PC-3 (cell line): ENCODE results near the gene YPEL3. TPM values are rescaled to one million over a fixed set of nuclear protein-coding genes. Genes with fewer than 3 reads are reported as not detected.

ENCODE experiments used
- ATAC-seq: fragments of 200-7000 bp; cut with Tn5 transposase; 2 replicates; pipeline ENCODE4 v1.9.1; 2020; ENCODE audit warnings: mild to moderate bottlenecking, moderate library complexity
- BruUV-seq: library from RNA; stranded (reverse); fragments of 400-500 nt; replicated peaks from 2 replicates; lab custom pipeline; 2021; lab: Mats Ljungman, UMichigan
- CTCF ChIA-PET: fragments of 300-600 bp; sonication (Branson Sonifier 250); formaldehyde crosslinking; loops from one replicate; lab custom pipeline; 2022; ENCODE audit warnings: antibody characterized with exemption; lab: Charles Lee
- POLR2A ChIA-PET: fragments of 300-600 bp; sonication (Branson Sonifier 250); formaldehyde crosslinking; loops from one replicate; lab custom pipeline; 2022; ENCODE audit warnings: antibody characterized with exemption; ENCODE audit not compliant: unreplicated experiment; lab: Charles Lee
- DNase-seq: peaks from one replicate; pipeline ENCODE4 v3.0.0-alpha.2; 2015
- H2AFZ ChIP-seq: fragments of 300-600 bp; sonication (generic); 2 replicates; pipeline ENCODE4 v1.6.0; 2016; ENCODE audit warnings: antibody characterized with exemption, low read length
- H3F3A ChIP-seq: fragments of 300-600 bp; sonication (generic); one replicate; pipeline ENCODE4 v1.6.0; 2017; ENCODE audit warnings: antibody characterized with exemption, low read length, control low read depth, mild to moderate bottlenecking; ENCODE audit not compliant: unreplicated experiment
- H3K27ac ChIP-seq: fragments of 300-600 bp; sonication (generic); 2 replicates; pipeline ENCODE4 v1.5.1; 2016; ENCODE audit warnings: mild to moderate bottlenecking, low read length
- H3K27me3 ChIP-seq: fragments of 300-600 bp; sonication (generic); 2 replicates; pipeline ENCODE4 v1.6.1; 2016; ENCODE audit warnings: low read length, mixed read lengths
- H3K36me3 ChIP-seq: fragments of 300-600 bp; sonication (generic); 2 replicates; pipeline ENCODE4 v1.6.1; 2016; ENCODE audit warnings: low read depth, mixed run types, low read length, mixed read lengths
- H3K4me1 ChIP-seq: fragments of 300-600 bp; sonication (generic); 2 replicates; pipeline ENCODE4 v1.5.1; 2016; ENCODE audit warnings: low read length; ENCODE audit not compliant: insufficient read depth
- H3K4me2 ChIP-seq: fragments of 300-600 bp; sonication (generic); 2 replicates; pipeline ENCODE4 v1.6.0; 2016; ENCODE audit warnings: low read length
- H3K4me3 ChIP-seq: fragments of 300-600 bp; sonication (generic); 2 replicates; pipeline ENCODE4 v1.5.1; 2016; ENCODE audit warnings: mild to moderate bottlenecking, low read length, mixed read lengths
- H3K79me2 ChIP-seq: fragments of 300-600 bp; sonication (generic); 2 replicates; pipeline ENCODE4 v1.6.1; 2017; ENCODE audit warnings: low read length, mixed read lengths
- H3K9ac ChIP-seq: fragments of 300-600 bp; sonication (generic); 2 replicates; pipeline ENCODE4 v1.6.0; 2016; ENCODE audit warnings: mild to moderate bottlenecking, low read length
- H3K9me2 ChIP-seq: fragments of 300-600 bp; sonication (generic); replicated peaks from 2 replicates; pipeline ENCODE4 v1.6.1; 2016; ENCODE audit warnings: mixed run types, low read length, mixed read lengths
- H3K9me3 ChIP-seq: fragments of 300-600 bp; sonication (generic); 2 replicates; pipeline ENCODE4 v1.6.1; 2016; ENCODE audit warnings: low read length, mixed read lengths
- H4K20me1 ChIP-seq: fragments of 300-600 bp; sonication (generic); 2 replicates; pipeline ENCODE4 v1.6.1; 2016; ENCODE audit warnings: low read length, mixed read lengths
- EZH2 ChIP-seq: fragments of 300-600 bp; sonication (generic); IDR thresholded peaks from one replicate; pipeline ENCODE4 v1.6.1; 2017; ENCODE audit warnings: antibody characterized with exemption, mild to moderate bottlenecking, low read length; ENCODE audit not compliant: unreplicated experiment
- EZH2phosphoT487 ChIP-seq: fragments of 300-600 bp; sonication (generic); IDR thresholded peaks from 2 replicates; pipeline ENCODE4 v1.6.1; 2018; ENCODE audit warnings: mild to moderate bottlenecking, antibody characterized with exemption, low read length, borderline replicate concordance
- intact Hi-C: fragments of 100-400 bp; cut with micrococcal nuclease; formaldehyde crosslinking; loops from 2 replicates; pipeline ENCODE4 v1.9.0; 2023
- total RNA-seq: library from RNA; depleted of rRNA; stranded (reverse); fragments of >200 nt; gene quantifications from 2 replicates; pipeline ENCODE4 v1.2.3, GENCODE V29; 2014
- TF ChIP-seq, protein P1 (sequence below): fragments of 300-600 bp; sonication (generic); conservative IDR thresholded peaks from 2 replicates; pipeline ENCODE4 v1.5.1; 2017; ENCODE audit warnings: antibody characterized with exemption, low read depth, mild to moderate bottlenecking, low read length

The YPEL3 gene
- total RNA-seq, 1 experiment from 2014 or later, result 7.7 TPM

DNA sequence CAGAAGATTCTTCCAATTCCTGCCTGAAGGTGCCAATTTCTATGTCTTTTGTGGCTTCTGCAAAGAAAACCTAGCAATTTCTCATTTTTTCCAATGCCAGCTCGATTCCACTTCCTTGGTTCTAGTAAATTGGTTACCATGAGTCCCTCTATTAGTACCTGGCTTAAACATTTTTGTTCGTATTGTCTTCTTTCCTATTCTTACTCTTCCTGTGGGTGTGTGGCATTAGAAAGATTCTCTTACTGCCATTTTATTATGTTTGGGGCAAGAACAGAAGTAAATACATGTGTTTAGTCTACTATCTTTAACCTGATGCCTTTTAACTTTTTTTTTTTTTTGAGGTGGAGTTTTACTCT lies 47.3 kb upstream of the YPEL3 start:
- Histone ChIP-seq H3K4me2 (no peak overlapping the region), H3F3A (no peaks in the 10 kb centered on the region), H3K4me1 (no peaks in the 10 kb centered on the region), H4K20me1 (no peaks in the 10 kb centered on the region), H3K9me3 (no peaks in the 10 kb centered on the region), H3K36me3 (no peaks in the 10 kb centered on the region), H3K4me3 (no peak overlapping the region), H3K27ac (no peak overlapping the region), H3K9ac (no peak overlapping the region), H3K79me2 (no peaks in the 10 kb centered on the region), H3K9me2 (no peaks in the 10 kb centered on the region), H2AFZ (no peak overlapping the region), H3K27me3 (no peaks in the 10 kb centered on the region)
- ATAC-seq (no peak), DNase-seq (no peak)
- CTCF ChIA-PET, result interaction anchor here (0.7 kb wide), 1 partner anchor 189 kb away, joined by 3 read pairs; no protein-coding TSS in a partner anchor
- intact Hi-C loops, result no loop called here
- POLR2A ChIA-PET, result no interaction called here
- BruUV-seq, result no TSS peak
- TF ChIP-seq EZH2 (no peak), EZH2phosphoT487 (no peak)
- TF ChIP-seq, protein P1, sequence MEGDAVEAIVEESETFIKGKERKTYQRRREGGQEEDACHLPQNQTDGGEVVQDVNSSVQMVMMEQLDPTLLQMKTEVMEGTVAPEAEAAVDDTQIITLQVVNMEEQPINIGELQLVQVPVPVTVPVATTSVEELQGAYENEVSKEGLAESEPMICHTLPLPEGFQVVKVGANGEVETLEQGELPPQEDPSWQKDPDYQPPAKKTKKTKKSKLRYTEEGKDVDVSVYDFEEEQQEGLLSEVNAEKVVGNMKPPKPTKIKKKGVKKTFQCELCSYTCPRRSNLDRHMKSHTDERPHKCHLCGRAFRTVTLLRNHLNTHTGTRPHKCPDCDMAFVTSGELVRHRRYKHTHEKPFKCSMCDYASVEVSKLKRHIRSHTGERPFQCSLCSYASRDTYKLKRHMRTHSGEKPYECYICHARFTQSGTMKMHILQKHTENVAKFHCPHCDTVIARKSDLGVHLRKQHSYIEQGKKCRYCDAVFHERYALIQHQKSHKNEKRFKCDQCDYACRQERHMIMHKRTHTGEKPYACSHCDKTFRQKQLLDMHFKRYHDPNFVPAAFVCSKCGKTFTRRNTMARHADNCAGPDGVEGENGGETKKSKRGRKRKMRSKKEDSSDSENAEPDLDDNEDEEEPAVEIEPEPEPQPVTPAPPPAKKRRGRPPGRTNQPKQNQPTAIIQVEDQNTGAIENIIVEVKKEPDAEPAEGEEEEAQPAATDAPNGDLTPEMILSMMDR, result no peak

DNA sequence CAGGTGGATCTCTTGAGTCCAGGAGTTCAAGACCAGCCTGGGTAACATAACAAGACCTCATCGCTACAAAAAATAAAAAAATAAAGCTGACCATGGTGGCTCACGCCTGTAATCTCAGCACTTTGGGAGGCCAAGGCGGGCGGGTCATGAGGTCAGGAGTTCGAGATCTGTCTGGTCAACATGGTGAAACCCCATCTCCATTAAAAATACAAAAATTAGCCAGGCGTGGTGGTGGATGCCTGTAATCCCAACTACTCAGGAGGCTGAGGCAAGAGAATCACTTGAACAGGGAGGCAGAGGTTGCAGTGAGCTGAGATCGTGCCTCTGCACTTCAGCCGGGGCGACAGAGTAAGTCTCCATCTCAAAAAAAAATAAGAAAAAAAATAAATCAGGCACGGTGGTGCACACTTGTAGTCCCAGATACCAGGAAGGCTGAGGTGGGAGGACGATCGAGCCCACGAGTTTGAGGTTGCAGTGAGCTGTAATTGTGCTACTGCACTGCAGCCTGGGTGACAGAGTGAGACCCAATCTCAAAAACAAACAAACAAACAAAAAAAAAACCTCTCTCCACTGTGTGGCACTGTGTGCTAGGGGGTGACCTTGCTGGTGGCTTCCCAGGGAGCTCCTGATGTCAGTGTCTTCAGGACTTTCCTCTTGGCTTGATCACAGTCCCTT lies 46.8 kb upstream of the YPEL3 start:
- H3K4me3 ChIP-seq, result no peak overlapping the region
- no peak overlapping the region for H3K4me2 ChIP-seq
- intact Hi-C loops, result no loop called here
- H2AFZ ChIP-seq, result no peak overlapping the region
- BruUV-seq, result no TSS peak
- ChIA-PET CTCF (interaction anchor here (0.7 kb wide), 1 partner anchor 189 kb away, joined by 3 read pairs; no protein-coding TSS in a partner anchor), POLR2A (no interaction called here)
- H3K4me1 ChIP-seq, result no peaks in the 10 kb centered on the region
- H3F3A ChIP-seq, result no peaks in the 10 kb centered on the region
- TF ChIP-seq EZH2phosphoT487, result no peak
- TF ChIP-seq, protein P1, result peak; percentile 26; the same call in 1 of the 2 replicates
- no peak overlapping the region for H3K27ac ChIP-seq
- DNase-seq (peak; percentile 20), ATAC-seq (no peak)
- H3K9ac ChIP-seq, result no peak overlapping the region
- no peaks in the 10 kb centered on the region for H3K79me2 ChIP-seq
- H3K27me3 ChIP-seq, result no peaks in the 10 kb centered on the region
- H4K20me1 ChIP-seq, result no peaks in the 10 kb centered on the region
- H3K9me2 ChIP-seq, result no peaks in the 10 kb centered on the region
- no peaks in the 10 kb centered on the region for H3K9me3 ChIP-seq
- H3K36me3 ChIP-seq, result no peaks in the 10 kb centered on the region

DNA sequence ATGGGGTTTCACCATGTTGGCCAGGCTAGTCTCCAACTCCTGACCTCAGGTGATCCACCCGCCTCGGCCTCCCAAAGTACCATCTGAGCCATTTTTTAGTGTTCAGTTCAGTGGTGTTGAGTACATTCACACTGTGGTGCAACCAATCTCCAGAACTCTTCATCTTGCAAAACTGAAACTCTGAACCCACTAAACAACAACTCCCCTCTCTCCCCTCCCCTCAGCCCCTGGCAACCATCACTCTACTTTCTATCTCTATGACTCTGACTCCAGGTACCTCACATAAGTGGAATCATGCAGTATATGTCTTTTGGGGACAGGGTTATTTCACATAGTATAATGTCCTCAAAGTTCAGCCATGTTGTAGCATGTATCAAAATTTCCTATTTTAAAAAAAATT lies 45.7 kb upstream of the YPEL3 start:
- POLR2A ChIA-PET, result no interaction called here
- Histone ChIP-seq H3K9me2 (no peaks in the 10 kb centered on the region), H3K4me2 (no peak overlapping the region)

More for the DNA sequence above, 45.7 kb upstream of the YPEL3 start:
- no TSS peak for BruUV-seq
- TF ChIP-seq, protein P1, result no peak
- no peak for TF ChIP-seq EZH2phosphoT487
- no peak for TF ChIP-seq EZH2
- Histone ChIP-seq H3K36me3 (no peaks in the 10 kb centered on the region), H3F3A (no peaks in the 10 kb centered on the region), H3K9me3 (no peaks in the 10 kb centered on the region), H3K4me3 (no peak overlapping the region), H3K4me1 (no peaks in the 10 kb centered on the region), H3K27me3 (no peaks in the 10 kb centered on the region), H4K20me1 (no peaks in the 10 kb centered on the region), H3K27ac (no peak overlapping the region), H3K79me2 (no peaks in the 10 kb centered on the region), H2AFZ (no peak overlapping the region), H3K9ac (no peak overlapping the region)
- ATAC-seq (no peak), DNase-seq (no peak)
- CTCF ChIA-PET, result no interaction called here
- intact Hi-C loops, result no loop called here
